ENCODE data around the gene UNC13A.
"Not testable (repeated sequence)": the region's sequence is repeated elsewhere in the genome, so short reads cannot be mapped to it uniquely, and the experiment has no call there.

Gene UNC13A

DNA sequence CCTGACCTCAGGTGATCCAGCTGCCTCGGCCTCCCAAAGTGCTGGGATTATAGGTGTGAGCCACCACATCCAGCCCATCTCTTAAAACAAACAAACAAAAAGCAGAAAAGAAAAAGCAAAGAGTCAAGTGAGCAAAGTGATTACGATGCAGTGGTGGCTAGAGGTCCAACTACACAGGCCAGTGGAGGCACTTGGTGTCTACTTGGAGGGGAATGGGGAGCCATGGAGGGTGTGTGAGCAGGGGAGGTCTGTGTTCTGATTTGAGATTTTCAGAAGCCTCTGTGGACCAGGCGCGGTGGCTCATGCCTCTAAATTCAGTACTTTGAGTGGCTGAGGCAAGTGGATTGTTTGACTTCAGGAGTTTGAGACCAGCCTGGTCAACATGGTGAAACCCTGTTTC, 126.1 kb downstream of the UNC13A start:
- no peak for DNase-seq

DNA sequence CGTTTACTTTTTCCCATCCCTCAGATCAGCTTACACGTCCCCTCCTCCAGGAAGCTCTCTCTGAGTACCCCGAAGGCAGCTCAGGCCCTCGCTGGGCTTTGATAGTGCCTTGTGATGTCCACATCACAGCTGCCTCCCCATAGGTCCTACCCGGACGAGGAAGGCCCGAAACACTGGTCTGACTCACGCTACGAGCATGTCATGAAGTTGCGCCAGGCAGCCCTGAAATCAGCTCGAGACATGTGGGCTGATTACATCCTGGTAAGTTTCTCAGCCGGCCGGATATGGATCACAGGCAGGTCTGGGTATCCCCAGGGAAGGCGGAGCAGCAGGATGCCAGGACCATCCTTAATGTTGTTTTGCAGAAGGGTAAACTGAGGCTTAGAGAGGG, 128.0 kb downstream of the UNC13A start:
- peak; percentile 99 for DNase-seq

- DNase-seq: peak; percentile 91
Observed at GRCh38 chr19:17557466-17557865, 130.7 kb downstream of the UNC13A start.

DNA sequence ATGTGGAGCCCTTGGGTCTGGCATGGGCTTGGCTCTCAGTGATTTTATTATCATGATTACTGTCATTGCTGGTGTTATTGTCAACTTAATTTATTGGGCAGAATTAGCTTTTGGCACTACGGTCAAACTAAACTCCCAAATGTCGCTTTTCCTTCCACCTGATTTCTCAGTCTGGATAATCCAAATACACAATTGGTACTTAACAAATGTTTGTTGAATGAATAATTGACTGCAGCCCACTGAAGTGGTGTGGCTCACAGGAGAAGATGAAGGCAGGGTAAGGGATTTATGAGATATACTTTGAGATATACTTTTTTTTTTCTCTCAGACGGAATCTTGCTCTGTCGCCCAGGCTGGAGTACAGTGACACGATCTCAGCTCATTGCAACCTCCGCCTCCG, 131.2 kb downstream of the UNC13A start:
- DNase-seq: no peak

DNA sequence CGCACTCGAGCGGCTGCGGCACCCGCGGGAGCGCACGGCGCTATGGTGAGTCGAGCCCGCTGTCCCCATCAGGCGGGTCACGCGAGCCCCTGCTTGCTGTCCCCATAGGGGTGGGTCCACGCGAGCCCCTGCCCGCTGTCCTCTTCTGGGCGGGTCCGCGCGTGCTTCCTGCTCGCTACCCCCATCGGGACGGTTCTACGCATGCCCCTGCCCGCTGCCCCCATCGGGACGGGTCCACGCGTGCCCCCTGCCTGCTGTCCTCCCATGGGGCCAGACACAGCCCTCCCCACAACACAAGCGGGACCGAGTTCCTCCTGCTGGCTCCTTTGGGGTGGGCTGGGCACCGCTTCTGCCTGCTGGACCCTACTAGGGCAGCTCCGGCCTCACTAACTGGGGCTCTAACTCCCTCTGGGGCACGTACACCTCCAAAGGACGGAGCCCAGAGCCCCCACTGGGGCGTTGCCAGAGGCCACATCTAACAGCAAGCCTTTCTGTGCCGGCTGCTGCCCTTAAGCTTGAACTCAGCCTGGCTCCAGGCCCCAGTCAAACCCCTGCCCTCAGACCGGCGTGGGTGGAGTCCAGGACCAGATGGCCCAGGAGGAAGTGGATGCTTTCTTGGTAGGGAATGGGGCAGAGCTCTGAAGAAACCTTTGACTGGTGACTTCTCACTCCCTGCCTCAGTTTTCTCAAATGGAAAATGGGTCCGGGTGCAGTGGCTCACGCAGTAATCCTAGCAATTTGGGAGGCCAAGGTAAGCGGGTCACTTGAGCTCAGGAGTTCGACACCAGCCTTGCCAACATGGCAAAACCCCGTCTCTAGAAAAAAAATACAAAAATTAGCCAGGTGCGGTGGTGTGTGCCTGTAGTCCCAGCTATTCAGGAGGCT, 132.0 kb downstream of the UNC13A start:
- DNase-seq: peak; percentile 88

DNA sequence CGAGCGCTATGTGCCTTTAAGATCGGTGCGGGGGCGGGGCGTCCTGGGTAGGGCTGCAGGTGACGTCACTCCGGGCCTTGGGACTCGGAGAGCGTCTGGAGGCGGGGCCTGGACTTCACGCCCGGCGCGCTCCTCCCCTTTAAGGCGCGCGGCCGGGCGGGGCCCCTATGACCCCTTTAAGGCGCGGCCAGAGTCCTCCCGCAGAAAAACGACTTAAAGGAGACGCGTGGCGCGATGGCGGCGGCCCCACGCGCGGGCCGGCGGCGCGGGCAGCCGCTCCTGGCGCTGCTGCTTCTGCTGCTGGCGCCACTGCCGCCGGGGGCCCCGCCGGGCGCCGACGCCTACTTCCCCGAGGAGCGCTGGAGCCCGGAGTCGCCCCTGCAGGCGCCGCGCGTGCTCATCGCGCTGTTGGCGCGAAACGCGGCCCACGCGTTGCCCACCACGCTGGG, 132.7 kb downstream of the UNC13A start, which contains the start of gene COLGALT1:
Gene COLGALT1, plus strand, starts transcription at position 170 of the 449 bp plus-strand sequence. Its CDS starts 65 bp downstream, at position 235.
- peak; percentile 100 for DNase-seq

DNA sequence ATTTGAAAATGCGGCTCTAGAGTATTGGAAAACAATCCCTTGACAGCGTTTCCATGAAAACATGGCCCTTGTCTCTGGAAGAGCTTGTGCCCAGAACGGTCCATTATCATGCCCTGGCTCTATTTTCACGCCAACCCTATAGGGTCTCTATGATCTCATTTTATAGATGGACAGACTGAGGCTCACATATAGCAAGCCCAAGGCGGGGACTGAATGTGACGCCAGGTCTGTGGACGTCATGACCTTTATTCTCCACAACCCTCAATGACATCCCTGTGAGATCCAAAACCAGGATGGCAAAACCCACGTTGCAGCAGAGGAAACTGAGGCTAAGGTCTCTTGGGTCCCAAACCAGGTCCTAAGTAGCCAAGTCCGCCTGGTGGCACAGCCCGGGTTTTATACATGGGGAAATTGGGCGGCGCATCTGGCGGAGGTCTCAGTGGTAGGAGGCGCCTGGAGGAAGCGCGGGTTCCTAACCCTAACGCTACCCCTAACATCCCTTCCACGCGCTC, 133.1 kb downstream of the UNC13A start:
- DNase-seq: no peak

GRCh38 chr19:17553256-17553655, 134.9 kb downstream of the UNC13A start:
- DNase-seq: peak; percentile 42

- not testable (repeated sequence) for DNase-seq
Observed at GRCh38 chr19:17552735-17553134, 135.4 kb downstream of the UNC13A start.

Measured in inflammatory macrophage treated with lipopolysaccharide for 4 hours (primary cell).